HepG2 (cell line): Measurements from ENCODE around the gene DPAGT1. TPM values are rescaled to one million over a fixed set of nuclear protein-coding genes. Genes with fewer than 3 reads are reported as not detected.
A peak's percentile ranks its signal among the peaks of the same experiment; 100 is the strongest.

Experiments
- CBFB ChIP-seq: sonication (generic); formaldehyde crosslinking; IDR thresholded peaks from 2 replicates; pipeline ENCODE4 v1.4.0; 2020; ENCODE audit warnings: missing genetic modification reagents
- HOXA9 ChIP-seq: sonication (generic); formaldehyde crosslinking; IDR thresholded peaks from 2 replicates; pipeline ENCODE4 v1.8.1; 2022; ENCODE audit warnings: missing genetic modification reagents, mild to moderate bottlenecking, moderate library complexity, borderline replicate concordance
- MEIS1 ChIP-seq: sonication (generic); formaldehyde crosslinking; IDR thresholded peaks from 2 replicates; pipeline ENCODE4 v1.9.0; 2021; ENCODE audit warnings: mild to moderate bottlenecking, missing genetic modification reagents, moderate library complexity, borderline replicate concordance
- MLLT10 ChIP-seq: sonication (generic); formaldehyde crosslinking; IDR thresholded peaks from 2 replicates; pipeline ENCODE4 v1.4.0; 2020; ENCODE audit warnings: missing genetic modification reagents
- NR2F6 ChIP-seq, 2 experiments: IDR thresholded peaks; 2 replicates each; pipeline ENCODE4 v1.6.1; 2016; ENCODE audit warnings: antibody characterized with exemption in 1 of 2, mild to moderate bottlenecking in 1 of 2
- POLR2A ChIP-seq, 2 experiments: IDR thresholded peaks; 2 replicates each; pipeline ENCODE4 v1.6.1; 2011; ENCODE audit warnings: low read depth in 2 of 2, low read length in 2 of 2, mild to moderate bottlenecking in 1 of 2, moderate library complexity in 1 of 2; ENCODE audit not compliant: insufficient read depth in 1 of 2
- REPIN1 ChIP-seq: sonication (generic); formaldehyde crosslinking; IDR thresholded peaks from 2 replicates; pipeline ENCODE4 v1.8.0; 2022; ENCODE audit warnings: missing genetic modification reagents, low read depth, mild to moderate bottlenecking, borderline replicate concordance
- SALL2 ChIP-seq: sonication (generic); formaldehyde crosslinking; IDR thresholded peaks from 2 replicates; pipeline ENCODE4 v1.8.1; 2023; ENCODE audit warnings: mild to moderate bottlenecking, missing genetic modification reagents, inconsistent platforms
- SATB2 ChIP-seq: sonication (generic); formaldehyde crosslinking; IDR thresholded peaks from 2 replicates; pipeline ENCODE4 v1.5.0; 2020; ENCODE audit warnings: missing genetic modification reagents
- YEATS2 ChIP-seq: sonication (generic); formaldehyde crosslinking; IDR thresholded peaks from 2 replicates; pipeline ENCODE4 v1.4.0; 2020; ENCODE audit warnings: missing genetic modification reagents, borderline replicate concordance
- ZNF232 ChIP-seq: sonication (generic); formaldehyde crosslinking; IDR thresholded peaks from 2 replicates; pipeline ENCODE4 v1.4.0; 2020; ENCODE audit warnings: missing genetic modification reagents, borderline replicate concordance
- ZNF709 ChIP-seq: sonication (generic); formaldehyde crosslinking; IDR thresholded peaks from 2 replicates; pipeline ENCODE4 v1.5.0; 2020; ENCODE audit warnings: mild to moderate bottlenecking, missing genetic modification reagents
- ZNF75D ChIP-seq: sonication (generic); formaldehyde crosslinking; IDR thresholded peaks from 2 replicates; pipeline ENCODE4 v1.8.1; 2023; ENCODE audit warnings: missing genetic modification reagents, mild to moderate bottlenecking, borderline replicate concordance
- ZNF776 ChIP-seq: sonication (generic); formaldehyde crosslinking; IDR thresholded peaks from 2 replicates; pipeline ENCODE4 v1.4.0; 2020; ENCODE audit warnings: mild to moderate bottlenecking, missing genetic modification reagents
- ZNF781 ChIP-seq: sonication (generic); formaldehyde crosslinking; IDR thresholded peaks from 2 replicates; pipeline ENCODE4 v1.5.1; 2020; ENCODE audit warnings: borderline replicate concordance, mild to moderate bottlenecking, missing genetic modification reagents; ENCODE audit errors: not compliant biosample characterization
- polyA plus RNA-seq, 8 experiments: library from polyadenylated mRNA; depleted of rRNA in 3 of 8; stranded (reverse) in 7 of 8; unstranded in 1 of 8; fragments of >200 nt; fragmentation: Illumina TruSeq in 4 of 8; extraction: Trizol in 4 of 8; gene quantifications; 2 replicates each; pipeline versions ENCODE4 v1.2.1 to v1.2.3, GENCODE V29; 2011 to 2016; ENCODE audit warnings: low read depth in 4 of 8, missing spikeins in 1 of 8, mixed read lengths in 1 of 8; ENCODE audit not compliant: insufficient read depth in 1 of 8
- total RNA-seq, 5 experiments: library from RNA; depleted of rRNA; stranded (reverse); fragments of >200 nt; fragmentation: Illumina TruSeq; extraction: Trizol; gene quantifications; 2 replicates each; pipeline ENCODE4 v1.2.3, GENCODE V29; 2016; ENCODE audit warnings: low read depth in 1 of 5
- TF ChIP-seq, protein P1 (sequence below): sonication (generic); formaldehyde crosslinking; IDR thresholded peaks from 2 replicates; pipeline ENCODE4 v1.4.0; 2020; ENCODE audit warnings: mild to moderate bottlenecking, missing genetic modification reagents
- TF ChIP-seq, protein P2 (sequence below): sonication (generic); formaldehyde crosslinking; IDR thresholded peaks from 2 replicates; pipeline ENCODE4 v1.9.0; 2021; ENCODE audit warnings: missing genetic modification reagents, borderline replicate concordance
- TF ChIP-seq, protein P3 (sequence below): sonication (generic); formaldehyde crosslinking; IDR thresholded peaks from 2 replicates; pipeline ENCODE4 v1.4.0; 2020; ENCODE audit warnings: missing genetic modification reagents
- TF ChIP-seq, protein P4 (sequence below): IDR thresholded peaks from 2 replicates; pipeline ENCODE4 v1.6.1; 2016; ENCODE audit warnings: mild to moderate bottlenecking

Gene DPAGT1
- total and polyA plus RNA-seq, 2 of the 13 experiments (the other 11 are each of a cell fraction or from before 2014, with no cell fraction given) = 37.6 to 70.7 TPM

DNA sequence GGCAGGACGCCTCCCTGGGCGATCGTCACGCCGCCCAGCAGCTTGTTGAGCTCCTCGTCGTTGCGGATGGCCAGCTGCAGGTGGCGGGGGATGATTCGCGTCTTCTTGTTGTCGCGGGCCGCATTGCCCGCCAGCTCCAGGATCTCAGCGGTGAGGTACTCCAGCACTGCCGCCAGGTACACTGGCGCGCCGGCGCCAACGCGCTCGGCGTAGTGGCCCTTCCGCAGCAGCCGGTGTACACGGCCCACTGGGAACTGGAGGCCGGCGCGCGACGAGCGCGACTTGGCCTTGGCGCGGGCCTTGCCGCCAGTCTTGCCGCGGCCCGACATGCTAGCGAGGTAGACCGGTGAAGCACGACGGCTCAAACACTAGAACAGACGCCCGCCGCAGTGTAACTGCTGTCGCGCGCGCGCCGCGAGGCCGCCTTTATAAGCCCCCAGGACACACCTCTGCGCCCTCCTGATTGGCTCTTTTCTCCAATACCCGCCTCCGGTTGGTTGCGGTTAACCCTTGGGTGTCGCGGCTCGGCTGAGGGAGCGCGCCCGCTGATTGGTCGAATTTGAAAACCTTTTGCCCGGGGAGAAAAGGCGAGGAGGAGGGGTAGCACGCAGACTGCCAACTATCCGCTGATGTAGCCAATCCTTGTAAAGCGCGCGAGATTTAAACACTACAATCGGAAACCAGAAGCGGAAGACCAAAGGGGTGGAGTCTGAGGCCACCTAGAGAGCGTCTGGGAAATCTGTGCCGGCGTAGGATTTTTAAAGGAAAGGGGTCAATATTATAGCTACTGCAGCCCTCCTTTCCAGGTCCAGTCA lies 6.4 kb downstream of the DPAGT1 start (continued):
- no peak for TF ChIP-seq ZNF75D (CRISPR knock-in tag)
- TF ChIP-seq, protein P1, sequence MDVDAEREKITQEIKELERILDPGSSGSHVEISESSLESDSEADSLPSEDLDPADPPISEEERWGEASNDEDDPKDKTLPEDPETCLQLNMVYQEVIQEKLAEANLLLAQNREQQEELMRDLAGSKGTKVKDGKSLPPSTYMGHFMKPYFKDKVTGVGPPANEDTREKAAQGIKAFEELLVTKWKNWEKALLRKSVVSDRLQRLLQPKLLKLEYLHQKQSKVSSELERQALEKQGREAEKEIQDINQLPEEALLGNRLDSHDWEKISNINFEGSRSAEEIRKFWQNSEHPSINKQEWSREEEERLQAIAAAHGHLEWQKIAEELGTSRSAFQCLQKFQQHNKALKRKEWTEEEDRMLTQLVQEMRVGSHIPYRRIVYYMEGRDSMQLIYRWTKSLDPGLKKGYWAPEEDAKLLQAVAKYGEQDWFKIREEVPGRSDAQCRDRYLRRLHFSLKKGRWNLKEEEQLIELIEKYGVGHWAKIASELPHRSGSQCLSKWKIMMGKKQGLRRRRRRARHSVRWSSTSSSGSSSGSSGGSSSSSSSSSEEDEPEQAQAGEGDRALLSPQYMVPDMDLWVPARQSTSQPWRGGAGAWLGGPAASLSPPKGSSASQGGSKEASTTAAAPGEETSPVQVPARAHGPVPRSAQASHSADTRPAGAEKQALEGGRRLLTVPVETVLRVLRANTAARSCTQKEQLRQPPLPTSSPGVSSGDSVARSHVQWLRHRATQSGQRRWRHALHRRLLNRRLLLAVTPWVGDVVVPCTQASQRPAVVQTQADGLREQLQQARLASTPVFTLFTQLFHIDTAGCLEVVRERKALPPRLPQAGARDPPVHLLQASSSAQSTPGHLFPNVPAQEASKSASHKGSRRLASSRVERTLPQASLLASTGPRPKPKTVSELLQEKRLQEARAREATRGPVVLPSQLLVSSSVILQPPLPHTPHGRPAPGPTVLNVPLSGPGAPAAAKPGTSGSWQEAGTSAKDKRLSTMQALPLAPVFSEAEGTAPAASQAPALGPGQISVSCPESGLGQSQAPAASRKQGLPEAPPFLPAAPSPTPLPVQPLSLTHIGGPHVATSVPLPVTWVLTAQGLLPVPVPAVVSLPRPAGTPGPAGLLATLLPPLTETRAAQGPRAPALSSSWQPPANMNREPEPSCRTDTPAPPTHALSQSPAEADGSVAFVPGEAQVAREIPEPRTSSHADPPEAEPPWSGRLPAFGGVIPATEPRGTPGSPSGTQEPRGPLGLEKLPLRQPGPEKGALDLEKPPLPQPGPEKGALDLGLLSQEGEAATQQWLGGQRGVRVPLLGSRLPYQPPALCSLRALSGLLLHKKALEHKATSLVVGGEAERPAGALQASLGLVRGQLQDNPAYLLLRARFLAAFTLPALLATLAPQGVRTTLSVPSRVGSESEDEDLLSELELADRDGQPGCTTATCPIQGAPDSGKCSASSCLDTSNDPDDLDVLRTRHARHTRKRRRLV = no peak; the same call in 1 of the 2 replicates
- TF ChIP-seq HOXA9 (CRISPR knock-in tag) = peak; percentile 92
- TF ChIP-seq NR2F6 (IDR thresholded peaks at IDR 0.05) = no peak
- no peak for TF ChIP-seq NR2F6 (CRISPR knock-in tag; IDR thresholded peaks at IDR 0.05)
- 0 out of 2 replicates have a peak, but pooled peaks have one; percentile 30 for TF ChIP-seq ZNF232 (CRISPR knock-in tag)
- peak; percentile 91 for TF ChIP-seq ZNF776 (CRISPR knock-in tag)
- peak; percentile 97; the same call in 1 of the 2 replicates for TF ChIP-seq ZNF709 (CRISPR knock-in tag)
- TF ChIP-seq, protein P2, sequence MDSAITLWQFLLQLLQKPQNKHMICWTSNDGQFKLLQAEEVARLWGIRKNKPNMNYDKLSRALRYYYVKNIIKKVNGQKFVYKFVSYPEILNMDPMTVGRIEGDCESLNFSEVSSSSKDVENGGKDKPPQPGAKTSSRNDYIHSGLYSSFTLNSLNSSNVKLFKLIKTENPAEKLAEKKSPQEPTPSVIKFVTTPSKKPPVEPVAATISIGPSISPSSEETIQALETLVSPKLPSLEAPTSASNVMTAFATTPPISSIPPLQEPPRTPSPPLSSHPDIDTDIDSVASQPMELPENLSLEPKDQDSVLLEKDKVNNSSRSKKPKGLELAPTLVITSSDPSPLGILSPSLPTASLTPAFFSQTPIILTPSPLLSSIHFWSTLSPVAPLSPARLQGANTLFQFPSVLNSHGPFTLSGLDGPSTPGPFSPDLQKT = 0 out of 2 replicates have a peak, but pooled peaks have one; percentile 25
- peak; percentile 91 for TF ChIP-seq REPIN1 (CRISPR knock-in tag)
- peak; percentile 63 for TF ChIP-seq ZNF781 (CRISPR knock-in tag)
- TF ChIP-seq, protein P3, sequence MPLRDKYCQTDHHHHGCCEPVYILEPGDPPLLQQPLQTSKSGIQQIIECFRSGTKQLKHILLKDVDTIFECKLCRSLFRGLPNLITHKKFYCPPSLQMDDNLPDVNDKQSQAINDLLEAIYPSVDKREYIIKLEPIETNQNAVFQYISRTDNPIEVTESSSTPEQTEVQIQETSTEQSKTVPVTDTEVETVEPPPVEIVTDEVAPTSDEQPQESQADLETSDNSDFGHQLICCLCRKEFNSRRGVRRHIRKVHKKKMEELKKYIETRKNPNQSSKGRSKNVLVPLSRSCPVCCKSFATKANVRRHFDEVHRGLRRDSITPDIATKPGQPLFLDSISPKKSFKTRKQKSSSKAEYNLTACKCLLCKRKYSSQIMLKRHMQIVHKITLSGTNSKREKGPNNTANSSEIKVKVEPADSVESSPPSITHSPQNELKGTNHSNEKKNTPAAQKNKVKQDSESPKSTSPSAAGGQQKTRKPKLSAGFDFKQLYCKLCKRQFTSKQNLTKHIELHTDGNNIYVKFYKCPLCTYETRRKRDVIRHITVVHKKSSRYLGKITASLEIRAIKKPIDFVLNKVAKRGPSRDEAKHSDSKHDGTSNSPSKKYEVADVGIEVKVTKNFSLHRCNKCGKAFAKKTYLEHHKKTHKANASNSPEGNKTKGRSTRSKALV = peak; percentile 82
- TF ChIP-seq, protein P4, sequence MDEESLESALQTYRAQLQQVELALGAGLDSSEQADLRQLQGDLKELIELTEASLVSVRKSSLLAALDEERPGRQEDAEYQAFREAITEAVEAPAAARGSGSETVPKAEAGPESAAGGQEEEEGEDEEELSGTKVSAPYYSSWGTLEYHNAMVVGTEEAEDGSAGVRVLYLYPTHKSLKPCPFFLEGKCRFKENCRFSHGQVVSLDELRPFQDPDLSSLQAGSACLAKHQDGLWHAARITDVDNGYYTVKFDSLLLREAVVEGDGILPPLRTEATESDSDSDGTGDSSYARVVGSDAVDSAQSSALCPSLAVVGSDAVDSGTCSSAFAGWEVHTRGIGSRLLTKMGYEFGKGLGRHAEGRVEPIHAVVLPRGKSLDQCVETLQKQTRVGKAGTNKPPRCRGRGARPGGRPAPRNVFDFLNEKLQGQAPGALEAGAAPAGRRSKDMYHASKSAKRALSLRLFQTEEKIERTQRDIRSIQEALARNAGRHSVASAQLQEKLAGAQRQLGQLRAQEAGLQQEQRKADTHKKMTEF (CRISPR knock-in tag) = peak; percentile 95
- TF ChIP-seq SALL2 (CRISPR knock-in tag) = peak; percentile 95; the same call in 1 of the 2 replicates
- peak; percentile 68 for TF ChIP-seq YEATS2 (CRISPR knock-in tag)
- peak; percentile 100 for TF ChIP-seq POLR2A (IDR thresholded peaks at IDR 0.05; ENCODE audit: insufficient read depth in 1 of 2, low read depth in 2 of 2, low read length in 2 of 2)
- no peak for TF ChIP-seq MLLT10
- peak; percentile 68 for TF ChIP-seq SATB2 (CRISPR knock-in tag)
- TF ChIP-seq MEIS1 = peak; percentile 75; the same call in 1 of the 2 replicates
- peak; percentile 82 for TF ChIP-seq CBFB
